WI38 (cell line): ENCODE measurements around the gene BEX1.
"Not testable (repeated sequence)": the region's sequence is repeated elsewhere in the genome, so short reads cannot be mapped to it uniquely, and the experiment has no call there.

Experiments
- H3K4me3 ChIP-seq: 2 replicates; pipeline ENCODE4 v1.5.1; 2011; ENCODE audit warnings: low read depth, mild to moderate bottlenecking, control low read depth, low read length
- TF ChIP-seq, protein P1 (sequence below): IDR thresholded peaks from 2 replicates; pipeline ENCODE4 v1.5.1; 2012; ENCODE audit warnings: low read depth, mild to moderate bottlenecking, control low read depth, low read length

Gene BEX1

DNA sequence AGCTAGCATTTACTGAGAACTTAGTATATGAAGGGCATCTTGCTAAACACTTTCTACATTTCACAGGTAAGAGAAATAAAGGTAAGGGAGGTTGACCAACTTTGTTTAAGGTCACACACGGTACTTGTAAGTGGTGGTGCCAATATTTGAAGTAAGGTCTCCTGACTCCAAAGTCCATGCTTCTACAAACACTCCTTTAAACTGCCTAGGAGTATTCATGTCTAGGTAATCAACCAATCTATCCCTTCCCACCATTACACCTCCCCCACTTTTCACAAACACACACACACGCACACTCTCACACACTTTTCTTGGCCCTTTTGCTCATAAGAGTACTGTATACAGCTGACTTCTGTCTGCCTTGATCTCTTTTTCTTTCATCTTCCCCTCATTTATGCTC lies 7.1 kb downstream of the BEX1 start:
- TF ChIP-seq, protein P1, sequence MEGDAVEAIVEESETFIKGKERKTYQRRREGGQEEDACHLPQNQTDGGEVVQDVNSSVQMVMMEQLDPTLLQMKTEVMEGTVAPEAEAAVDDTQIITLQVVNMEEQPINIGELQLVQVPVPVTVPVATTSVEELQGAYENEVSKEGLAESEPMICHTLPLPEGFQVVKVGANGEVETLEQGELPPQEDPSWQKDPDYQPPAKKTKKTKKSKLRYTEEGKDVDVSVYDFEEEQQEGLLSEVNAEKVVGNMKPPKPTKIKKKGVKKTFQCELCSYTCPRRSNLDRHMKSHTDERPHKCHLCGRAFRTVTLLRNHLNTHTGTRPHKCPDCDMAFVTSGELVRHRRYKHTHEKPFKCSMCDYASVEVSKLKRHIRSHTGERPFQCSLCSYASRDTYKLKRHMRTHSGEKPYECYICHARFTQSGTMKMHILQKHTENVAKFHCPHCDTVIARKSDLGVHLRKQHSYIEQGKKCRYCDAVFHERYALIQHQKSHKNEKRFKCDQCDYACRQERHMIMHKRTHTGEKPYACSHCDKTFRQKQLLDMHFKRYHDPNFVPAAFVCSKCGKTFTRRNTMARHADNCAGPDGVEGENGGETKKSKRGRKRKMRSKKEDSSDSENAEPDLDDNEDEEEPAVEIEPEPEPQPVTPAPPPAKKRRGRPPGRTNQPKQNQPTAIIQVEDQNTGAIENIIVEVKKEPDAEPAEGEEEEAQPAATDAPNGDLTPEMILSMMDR = no peak
- H3K4me3 ChIP-seq = no peak overlapping the region

DNA sequence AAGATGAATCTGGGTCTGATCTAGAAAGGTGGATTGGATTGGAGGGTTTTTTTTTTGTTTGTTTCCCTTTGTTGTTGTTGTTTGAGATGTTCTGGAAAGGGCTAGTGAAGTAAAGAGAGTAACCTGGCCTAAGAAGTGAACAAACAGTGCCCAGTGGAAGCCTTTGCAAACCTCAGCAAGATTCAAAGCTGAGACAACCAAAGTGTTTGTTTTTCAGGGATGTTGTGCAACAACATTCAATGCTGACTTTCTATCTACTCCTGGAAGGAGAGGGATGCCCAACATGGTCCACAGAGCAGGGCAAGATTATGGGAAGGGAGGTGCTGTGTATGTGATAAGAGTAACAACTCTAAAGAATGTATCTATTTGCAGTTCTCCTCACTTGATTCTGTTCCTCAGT lies 11.3 kb downstream of the BEX1 start:
- TF ChIP-seq, protein P1 = no peak
- H3K4me3 ChIP-seq = no peak overlapping the region

DNA sequence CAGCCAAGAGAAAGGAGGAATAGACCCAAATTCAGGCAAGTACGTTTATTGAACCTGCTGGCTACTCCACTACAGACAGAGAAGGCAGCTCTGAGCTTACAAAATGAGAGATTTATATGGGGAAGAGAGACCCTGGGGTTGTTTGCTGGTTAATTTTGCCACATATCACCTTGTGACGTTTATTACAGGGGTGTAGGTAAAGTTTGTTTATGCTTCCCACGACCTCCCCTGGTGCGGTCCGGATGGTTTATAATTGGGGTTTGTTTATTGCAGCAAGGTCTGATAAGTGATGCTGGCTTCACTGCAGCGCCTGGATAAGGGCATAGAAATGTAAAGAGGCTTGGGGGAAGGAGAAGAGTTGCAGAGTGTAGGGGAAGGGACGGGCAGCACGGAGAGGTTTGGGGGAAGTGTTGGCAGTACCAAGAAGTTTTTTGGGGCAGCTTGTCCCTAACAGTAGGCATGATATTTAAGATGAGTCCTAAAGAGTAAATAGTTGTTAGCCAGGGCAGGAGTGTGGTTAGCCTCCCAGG lies 12.6 kb downstream of the BEX1 start:
- H3K4me3 ChIP-seq = no peak overlapping the region
- TF ChIP-seq, protein P1 = no peak

DNA sequence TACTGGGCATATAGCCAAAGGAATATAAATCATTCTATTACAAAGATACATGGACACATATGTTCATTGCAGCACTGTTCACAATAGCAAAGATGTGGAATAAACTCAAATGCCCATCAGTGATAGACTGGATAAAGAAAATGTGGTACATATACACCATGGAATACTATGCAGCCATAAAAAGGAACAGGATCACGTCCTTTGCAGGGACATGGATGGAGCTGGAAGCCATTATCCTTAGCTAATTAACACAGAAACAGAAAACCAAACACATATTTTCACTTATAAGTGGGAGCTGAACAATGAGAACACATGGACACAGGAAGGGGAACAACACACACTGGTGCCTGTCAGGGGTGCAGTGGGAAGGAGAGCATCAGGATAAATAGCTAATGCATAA lies 30.6 kb downstream of the BEX1 start:
- H3K4me3 ChIP-seq = not testable (repeated sequence)

DNA sequence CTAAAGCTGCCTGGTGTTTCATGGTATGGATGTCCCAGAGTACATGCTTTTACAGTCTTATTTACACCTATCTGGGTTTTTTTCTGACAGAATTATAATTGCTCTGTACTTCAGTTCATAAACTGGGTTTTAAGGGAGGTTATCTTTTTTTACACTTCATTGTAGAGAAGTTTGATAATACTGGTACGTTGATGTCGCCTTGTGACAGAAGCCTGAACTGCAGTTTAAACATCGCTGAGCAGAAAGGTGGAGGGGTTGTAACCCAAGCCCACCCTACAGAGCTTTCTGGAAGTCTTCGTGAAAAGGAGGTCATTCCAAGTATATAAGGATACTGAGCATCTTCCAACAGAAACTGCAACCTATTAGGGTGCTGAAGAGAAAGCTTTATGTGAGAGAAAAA lies 46.4 kb downstream of the BEX1 start:
- TF ChIP-seq, protein P1 = no peak

DNA sequence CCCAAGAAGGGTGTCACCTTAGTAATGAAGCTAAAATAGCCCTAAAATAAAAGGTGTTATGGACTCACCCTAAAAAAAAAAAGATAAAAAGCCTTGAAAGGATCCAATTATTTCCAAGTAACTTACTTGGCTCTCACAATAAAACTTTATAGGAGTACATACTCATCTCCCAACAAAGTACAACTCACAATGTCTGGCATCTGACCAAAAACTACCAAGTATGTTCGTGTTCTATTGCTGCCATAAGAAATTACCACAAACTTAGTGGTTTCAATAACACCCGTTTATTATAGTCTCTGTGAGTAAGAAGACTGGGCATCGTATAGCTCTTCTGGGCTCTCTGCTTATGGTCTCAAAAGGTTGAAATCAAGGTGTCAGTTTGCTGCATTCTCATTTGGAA lies 51.0 kb downstream of the BEX1 start:
- TF ChIP-seq, protein P1 = no peak
- H3K4me3 ChIP-seq = no peak overlapping the region

More for the DNA sequence above, 46.4 kb downstream of the BEX1 start:
- H3K4me3 ChIP-seq = no peak overlapping the region
